Neural cell (in vitro differentiated cells): ENCODE results near the gene EVC.

Source experiments
- POLR2AphosphoS5 ChIP-seq: IDR thresholded peaks from 2 replicates; pipeline ENCODE4 v1.6.1; 2012
- TAF1 ChIP-seq: IDR thresholded peaks from 2 replicates; pipeline ENCODE4 v1.6.1; 2012; ENCODE audit warnings: low read depth
- TF ChIP-seq, protein P1 (sequence below): fragments of 450-650 bp; IDR thresholded peaks from 2 replicates; pipeline ENCODE4 v1.5.1; 2014; ENCODE audit warnings: antibody characterized with exemption, mild to moderate bottlenecking, moderate library complexity; ENCODE audit not compliant: poor library complexity, severe bottlenecking
- TF ChIP-seq, protein P2 (sequence below): IDR thresholded peaks from 2 replicates; pipeline ENCODE4 v1.6.1; 2012; ENCODE audit warnings: borderline replicate concordance

DNA sequence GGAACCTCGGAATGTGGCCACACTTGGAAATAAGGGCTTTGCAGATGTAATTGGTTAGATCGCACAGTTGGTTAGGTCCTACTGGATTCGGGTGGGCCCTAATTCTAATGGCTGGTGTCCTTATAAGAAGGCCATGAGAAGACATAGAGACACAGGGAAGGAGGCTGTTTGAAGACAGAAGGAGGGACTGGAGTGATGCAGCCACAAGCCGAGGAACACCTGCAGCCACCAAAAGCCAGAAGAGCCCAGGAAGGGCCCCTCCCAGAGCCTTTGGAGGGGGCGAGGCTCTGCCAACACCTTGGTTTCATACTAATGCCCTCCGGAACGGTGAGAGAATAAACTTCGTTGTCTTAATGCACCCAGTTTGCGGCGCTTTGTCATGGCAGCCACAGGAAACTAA is 47.0 kb downstream of the EVC start:
- TF ChIP-seq TAF1 (no peak), POLR2AphosphoS5 (no peak)
- TF ChIP-seq, protein P1, sequence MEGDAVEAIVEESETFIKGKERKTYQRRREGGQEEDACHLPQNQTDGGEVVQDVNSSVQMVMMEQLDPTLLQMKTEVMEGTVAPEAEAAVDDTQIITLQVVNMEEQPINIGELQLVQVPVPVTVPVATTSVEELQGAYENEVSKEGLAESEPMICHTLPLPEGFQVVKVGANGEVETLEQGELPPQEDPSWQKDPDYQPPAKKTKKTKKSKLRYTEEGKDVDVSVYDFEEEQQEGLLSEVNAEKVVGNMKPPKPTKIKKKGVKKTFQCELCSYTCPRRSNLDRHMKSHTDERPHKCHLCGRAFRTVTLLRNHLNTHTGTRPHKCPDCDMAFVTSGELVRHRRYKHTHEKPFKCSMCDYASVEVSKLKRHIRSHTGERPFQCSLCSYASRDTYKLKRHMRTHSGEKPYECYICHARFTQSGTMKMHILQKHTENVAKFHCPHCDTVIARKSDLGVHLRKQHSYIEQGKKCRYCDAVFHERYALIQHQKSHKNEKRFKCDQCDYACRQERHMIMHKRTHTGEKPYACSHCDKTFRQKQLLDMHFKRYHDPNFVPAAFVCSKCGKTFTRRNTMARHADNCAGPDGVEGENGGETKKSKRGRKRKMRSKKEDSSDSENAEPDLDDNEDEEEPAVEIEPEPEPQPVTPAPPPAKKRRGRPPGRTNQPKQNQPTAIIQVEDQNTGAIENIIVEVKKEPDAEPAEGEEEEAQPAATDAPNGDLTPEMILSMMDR: no peak
- TF ChIP-seq, protein P2, sequence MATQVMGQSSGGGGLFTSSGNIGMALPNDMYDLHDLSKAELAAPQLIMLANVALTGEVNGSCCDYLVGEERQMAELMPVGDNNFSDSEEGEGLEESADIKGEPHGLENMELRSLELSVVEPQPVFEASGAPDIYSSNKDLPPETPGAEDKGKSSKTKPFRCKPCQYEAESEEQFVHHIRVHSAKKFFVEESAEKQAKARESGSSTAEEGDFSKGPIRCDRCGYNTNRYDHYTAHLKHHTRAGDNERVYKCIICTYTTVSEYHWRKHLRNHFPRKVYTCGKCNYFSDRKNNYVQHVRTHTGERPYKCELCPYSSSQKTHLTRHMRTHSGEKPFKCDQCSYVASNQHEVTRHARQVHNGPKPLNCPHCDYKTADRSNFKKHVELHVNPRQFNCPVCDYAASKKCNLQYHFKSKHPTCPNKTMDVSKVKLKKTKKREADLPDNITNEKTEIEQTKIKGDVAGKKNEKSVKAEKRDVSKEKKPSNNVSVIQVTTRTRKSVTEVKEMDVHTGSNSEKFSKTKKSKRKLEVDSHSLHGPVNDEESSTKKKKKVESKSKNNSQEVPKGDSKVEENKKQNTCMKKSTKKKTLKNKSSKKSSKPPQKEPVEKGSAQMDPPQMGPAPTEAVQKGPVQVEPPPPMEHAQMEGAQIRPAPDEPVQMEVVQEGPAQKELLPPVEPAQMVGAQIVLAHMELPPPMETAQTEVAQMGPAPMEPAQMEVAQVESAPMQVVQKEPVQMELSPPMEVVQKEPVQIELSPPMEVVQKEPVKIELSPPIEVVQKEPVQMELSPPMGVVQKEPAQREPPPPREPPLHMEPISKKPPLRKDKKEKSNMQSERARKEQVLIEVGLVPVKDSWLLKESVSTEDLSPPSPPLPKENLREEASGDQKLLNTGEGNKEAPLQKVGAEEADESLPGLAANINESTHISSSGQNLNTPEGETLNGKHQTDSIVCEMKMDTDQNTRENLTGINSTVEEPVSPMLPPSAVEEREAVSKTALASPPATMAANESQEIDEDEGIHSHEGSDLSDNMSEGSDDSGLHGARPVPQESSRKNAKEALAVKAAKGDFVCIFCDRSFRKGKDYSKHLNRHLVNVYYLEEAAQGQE: no peak
